NCI-H2081 (cell line): ENCODE results near the gene CIC.
A peak's percentile ranks its signal among the peaks of the same experiment; 100 is the strongest.

ENCODE experiments used
- DNase-seq, 2 experiments: peaks; one replicate each; lab custom pipeline; 2025; lab: John Stamatoyannopoulos, UW

Gene CIC

DNA sequence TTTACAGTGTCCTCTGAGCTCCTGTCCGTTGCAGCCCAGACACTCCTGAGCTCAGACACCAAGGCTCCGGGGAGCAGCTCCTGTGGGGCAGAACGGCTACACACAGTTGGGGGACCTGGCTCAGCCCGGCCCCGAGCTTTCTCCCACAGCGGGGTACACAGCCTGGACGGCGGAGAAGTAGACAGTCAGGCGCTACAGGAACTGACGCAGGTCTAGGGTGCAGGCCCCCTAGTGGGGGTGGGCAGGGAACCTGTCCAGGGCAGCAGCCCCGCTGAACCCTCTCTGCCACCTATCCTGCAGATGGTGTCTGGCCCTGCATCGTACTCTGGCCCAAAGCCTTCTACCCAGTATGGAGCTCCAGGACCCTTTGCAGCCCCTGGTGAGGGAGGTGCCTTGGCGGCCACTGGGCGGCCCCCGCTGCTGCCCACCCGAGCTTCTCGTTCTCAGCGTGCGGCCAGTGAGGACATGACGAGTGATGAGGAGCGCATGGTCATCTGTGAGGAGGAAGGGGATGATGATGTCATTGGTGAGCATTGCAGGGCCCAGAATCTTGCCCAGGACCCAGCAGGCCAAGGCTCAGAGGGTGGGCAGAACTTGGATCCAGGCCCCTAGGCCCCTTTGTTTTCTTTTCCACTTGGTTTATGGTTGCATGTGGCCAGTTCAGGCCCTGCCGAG lies 20.0 kb downstream of the CIC start:
- DNase-seq, result no peak

DNA sequence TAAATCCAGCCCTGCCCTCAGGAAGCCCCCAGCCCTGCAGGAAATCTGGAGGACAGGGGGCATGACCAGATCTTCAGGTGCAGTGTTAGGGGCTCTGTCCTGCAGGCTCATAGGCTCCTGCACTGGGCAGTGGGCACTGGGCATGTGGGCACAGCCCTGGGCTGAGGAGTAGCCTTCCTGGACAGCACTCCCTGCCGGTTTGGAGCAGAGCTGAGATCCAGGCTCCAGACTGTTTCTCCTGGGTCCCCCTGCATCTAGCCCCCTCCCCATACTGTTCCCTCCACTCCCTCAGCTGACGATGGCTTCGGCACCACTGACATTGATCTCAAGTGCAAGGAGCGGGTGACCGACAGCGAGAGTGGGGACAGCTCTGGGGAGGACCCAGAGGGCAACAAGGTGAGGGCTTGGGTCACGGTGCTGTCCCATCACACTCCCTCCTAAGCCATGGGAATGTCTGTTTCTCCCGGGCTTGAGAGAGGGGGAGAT lies 20.5 kb downstream of the CIC start:
- no peak for DNase-seq

DNA sequence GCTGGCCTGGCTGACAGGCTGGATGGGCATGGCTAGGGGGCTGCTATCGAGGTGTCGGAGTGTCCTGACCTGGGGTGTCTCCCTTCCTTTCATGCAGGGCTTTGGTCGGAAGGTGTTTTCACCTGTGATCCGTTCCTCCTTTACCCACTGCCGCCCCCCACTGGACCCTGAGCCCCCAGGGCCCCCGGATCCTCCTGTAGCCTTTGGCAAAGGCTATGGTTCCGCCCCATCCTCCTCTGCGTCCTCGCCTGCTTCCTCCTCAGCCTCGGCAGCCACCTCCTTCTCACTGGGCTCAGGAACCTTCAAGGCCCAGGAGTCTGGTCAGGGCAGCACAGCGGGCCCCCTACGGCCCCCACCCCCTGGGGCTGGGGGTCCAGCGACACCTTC lies 21.1 kb downstream of the CIC start:
- DNase-seq, result no peak

DNA sequence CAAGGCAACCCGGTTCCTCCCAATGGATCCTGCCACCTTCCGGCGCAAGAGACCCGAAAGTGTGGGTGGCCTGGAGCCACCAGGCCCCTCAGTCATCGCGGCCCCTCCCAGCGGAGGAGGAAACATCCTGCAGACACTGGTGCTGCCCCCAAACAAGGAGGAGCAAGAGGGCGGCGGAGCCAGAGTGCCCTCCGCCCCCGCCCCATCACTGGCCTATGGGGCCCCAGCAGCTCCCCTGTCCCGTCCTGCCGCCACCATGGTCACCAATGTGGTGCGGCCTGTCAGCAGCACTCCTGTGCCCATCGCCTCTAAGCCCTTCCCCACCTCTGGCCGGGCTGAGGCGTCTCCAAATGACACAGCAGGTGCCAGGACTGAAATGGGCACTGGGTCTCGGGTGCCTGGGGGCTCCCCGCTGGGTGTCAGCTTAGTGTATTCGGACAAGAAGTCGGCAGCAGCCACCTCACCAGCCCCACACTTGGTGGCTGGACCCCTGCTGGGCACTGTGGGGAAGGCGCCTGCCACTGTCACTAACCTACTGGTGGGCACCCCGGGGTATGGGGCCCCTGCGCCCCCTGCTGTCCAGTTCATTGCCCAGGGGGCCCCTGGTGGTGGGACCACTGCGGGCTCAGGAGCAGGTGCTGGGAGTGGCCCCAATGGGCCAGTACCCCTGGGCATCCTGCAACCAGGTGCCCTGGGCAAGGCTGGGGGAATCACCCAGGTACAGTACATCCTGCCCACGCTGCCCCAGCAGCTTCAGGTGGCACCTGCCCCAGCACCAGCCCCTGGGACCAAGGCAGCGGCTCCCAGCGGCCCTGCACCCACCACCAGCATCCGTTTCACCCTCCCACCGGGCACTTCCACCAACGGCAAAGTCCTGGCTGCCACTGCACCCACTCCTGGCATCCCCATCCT lies 21.7 kb downstream of the CIC start:
- no peak for DNase-seq

DNA sequence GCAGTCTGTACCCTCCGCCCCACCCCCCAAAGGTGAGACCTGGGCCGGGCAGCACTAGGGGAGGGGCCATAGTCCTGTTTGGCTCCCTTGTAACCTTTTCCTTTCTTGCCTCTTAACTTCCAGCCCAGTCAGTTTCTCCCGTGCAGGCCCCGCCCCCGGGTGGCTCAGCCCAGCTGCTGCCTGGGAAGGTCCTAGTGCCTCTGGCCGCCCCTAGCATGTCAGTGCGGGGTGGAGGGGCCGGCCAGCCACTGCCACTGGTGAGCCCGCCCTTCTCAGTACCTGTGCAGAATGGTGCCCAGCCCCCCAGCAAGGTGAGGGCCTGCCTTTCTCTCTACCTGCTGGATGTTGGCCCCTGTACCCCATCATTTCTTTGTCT lies 22.4 kb downstream of the CIC start:
- DNase-seq, result no peak

DNA sequence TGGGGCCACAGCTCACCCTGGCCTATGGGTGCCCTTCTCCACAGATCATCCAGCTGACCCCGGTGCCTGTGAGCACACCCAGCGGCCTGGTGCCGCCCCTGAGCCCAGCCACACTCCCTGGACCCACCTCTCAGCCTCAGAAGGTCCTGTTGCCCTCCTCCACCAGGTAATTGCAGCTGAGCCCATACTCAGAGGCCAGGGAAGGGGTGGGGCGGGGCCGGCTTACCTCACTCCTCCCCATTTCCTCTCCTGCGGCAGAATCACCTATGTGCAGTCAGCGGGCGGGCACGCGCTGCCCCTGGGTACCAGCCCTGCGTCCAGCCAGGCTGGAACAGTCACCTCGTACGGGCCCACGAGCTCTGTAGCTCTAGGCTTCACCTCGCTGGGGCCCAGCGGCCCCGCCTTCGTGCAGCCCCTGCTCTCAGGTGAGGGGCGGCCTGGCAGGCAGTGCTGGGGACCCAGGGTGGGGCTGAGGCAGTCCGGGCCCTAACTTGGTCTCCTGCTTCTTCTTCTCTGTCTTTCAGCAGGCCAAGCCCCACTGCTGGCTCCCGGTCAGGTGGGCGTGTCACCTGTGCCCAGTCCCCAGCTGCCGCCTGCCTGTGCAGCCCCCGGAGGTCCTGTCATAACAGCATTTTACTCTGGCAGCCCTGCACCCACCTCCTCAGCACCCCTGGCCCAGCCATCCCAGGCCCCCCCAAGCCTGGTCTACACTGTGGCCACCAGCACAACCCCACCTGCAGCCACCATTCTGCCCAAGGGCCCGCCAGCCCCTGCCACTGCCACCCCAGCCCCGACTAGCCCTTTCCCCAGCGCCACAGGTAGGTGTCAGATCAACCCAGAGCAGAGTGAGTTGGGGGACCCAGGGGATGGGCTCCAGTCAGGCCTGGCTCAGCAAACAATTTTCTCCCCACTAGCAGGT lies 23.2 kb downstream of the CIC start:
- DNase-seq, result no peak

DNA sequence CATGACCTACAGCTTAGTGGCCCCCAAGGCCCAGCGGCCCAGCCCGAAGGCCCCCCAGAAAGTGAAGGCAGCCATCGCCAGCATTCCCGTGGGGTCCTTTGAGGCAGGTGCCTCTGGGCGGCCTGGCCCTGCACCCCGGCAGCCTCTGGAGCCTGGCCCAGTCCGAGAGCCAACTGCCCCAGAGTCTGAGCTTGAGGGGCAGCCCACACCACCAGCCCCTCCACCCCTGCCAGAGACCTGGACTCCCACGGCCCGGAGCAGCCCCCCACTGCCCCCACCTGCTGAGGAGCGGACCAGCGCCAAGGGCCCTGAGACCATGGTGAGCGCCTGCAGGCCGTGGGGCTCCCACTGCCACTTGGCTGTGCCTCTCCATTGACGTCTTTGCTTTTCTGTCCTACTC lies 23.9 kb downstream of the CIC start:
- no peak for DNase-seq

DNA sequence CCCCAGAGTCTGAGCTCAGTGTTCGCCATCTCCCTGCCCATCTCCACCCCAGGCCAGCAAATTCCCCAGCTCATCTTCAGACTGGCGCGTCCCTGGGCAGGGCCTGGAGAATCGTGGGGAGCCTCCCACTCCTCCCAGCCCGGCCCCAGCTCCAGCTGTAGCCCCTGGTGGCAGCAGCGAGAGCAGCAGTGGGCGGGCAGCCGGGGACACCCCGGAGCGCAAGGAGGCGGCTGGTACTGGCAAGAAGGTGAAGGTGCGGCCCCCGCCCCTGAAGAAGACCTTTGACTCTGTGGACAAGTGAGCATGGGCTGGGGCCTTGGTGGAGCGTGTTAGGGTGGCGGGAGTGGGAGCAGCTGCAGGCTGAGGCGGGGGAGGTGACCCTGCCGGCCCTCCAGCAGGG lies 24.5 kb downstream of the CIC start:
- no peak for DNase-seq

DNA sequence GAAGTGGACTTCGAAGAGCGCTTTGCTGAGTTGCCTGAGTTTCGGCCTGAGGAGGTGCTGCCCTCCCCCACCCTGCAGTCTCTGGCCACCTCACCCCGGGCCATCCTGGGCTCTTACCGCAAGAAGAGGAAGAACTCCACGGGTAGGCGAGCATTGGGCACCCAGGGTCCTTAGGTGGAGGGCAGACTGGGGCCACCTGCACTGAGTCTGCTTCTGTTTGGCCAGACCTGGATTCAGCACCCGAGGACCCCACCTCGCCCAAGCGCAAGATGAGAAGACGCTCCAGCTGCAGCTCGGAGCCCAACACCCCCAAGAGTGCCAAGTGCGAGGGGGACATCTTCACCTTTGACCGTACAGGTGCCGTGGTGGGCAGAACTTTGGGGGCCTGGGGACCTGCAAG lies 24.9 kb downstream of the CIC start:
- DNase-seq, result no peak

DNA sequence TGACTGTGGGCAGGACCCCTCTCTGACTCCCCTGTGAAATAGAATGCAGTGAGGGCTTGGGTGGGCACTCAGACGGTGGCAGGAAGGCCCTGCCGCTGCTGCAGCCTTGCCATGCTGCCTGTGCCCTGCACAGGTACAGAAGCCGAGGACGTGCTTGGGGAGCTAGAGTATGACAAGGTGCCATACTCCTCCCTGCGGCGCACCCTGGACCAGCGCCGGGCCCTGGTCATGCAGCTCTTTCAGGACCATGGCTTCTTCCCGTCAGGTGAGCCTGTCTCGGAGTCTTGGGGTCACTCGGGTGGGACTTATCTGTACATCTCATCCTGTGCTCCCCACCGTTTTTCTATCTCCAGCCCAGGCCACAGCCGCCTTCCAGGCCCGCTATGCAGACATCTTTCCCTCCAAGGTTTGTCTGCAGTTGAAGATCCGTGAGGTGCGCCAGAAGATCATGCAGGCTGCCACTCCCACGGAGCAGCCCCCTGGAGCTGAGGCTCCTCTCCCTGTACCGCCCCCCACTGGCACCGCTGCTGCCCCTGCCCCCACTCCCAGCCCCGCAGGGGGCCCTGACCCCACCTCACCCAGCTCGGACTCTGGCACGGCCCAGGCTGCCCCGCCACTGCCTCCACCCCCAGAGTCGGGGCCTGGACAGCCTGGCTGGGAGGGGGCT lies 25.6 kb downstream of the CIC start:
- no peak for DNase-seq

DNA sequence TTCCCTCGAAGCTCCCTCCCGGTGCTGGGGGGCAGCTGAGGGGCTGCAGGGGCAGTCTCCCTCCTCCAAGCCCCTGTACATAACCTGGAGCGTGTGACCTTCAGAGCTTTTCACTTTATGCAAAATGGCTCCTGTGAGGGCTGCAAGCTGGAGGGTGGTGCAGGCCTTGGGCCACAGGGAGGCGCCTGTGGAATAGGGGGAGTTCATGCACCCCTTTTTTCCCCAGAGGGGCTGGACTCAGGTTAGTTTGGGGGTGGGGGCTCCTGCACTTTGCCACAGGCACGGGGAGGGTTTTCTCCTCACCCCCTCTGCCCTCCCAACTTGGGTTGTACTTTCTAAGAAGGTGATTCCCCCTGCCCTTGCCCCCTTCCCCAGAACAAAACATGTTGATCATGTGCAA lies 26.3 kb downstream of the CIC start:
- DNase-seq, result no peak

DNA sequence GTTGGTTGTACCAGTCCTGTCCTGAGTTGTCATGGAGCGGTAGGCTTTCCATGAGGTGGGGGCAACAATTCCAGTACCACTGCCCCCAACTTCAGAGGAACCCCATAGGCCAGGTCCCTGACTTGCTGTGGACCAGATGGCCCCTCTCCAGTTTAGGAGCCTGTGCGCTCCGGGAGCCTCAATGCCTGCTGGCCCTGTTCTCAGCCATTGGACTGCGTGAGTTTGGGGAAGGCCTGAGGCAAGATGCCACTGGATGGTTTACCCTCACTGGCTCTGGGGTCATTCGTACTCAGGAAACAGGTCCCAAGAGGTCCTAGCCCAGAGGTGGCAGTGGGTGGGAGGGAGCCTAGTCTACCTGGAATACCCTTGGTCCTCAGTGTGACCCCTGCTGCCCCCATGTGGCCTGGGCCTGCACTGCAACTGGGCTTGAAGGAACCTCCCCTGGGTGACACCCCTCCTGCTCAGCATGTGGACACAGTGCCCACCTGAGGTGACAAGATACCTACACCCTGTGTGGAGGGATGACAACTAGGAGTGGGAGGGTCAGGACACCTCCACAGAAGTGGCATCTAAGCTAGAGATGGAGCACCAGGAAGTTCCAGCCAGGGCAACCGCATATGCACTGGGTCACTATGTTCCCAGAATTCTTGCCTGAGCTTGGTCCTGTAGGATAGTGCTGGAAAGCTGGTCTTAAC lies 26.9 kb downstream of the CIC start:
- peak; percentile 69 to 73 for DNase-seq

DNA sequence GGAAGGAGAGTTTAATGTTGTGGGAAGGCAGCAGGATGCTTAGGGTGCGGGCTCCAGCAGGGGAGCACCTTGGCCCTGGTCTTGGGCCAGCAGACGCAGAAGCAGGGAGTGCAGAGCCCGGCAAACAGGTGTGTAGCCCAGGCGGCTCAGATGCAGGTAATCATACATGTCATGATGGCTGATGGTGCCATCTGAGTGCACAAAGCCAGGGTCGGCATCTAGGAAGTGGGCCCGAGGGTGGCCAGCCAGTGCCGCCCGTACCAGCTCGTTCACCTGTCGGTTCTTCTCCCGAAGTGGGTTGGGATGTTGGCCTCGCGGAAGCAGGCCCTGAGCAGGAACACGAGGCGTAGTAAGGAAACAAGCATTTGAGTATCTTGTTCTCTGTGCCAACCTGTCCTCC lies 28.0 kb downstream of the CIC start:
- no peak for DNase-seq

DNA sequence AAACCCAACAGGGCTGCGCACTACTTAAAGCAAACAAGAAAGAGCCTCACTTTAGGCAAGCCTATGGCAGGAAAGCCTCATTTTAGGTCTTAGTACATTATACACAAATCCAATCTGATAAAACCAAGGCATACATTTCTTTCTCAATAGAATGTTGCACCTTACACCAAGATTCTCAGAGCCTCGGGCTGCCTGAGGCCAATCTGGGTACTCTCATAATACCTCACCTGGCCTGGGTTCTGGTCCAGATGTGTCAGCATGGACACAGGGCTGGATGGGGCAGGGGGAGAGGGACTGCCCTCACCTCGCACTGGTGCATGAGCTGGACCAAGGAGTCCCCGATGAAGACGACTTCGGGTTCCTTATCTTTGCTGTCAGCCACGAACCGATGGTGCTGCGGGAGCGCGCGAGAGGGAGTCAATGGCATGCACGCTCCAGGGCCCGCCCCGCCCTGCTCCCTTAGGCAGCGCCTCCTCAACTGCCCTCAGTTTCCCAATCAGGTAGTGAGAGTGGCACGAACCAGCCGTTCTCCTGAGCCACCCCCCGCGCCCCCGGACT lies 32.7 kb downstream of the CIC start, which contains the start of gene PRR19:
Gene PRR19 (plus strand): TSS at position 487 of the 558 bp plus-strand sequence. CDS start 7,453 bp downstream, outside the sequence.
- peak in 1 of 2 experiments; percentile 38 for DNase-seq

DNA sequence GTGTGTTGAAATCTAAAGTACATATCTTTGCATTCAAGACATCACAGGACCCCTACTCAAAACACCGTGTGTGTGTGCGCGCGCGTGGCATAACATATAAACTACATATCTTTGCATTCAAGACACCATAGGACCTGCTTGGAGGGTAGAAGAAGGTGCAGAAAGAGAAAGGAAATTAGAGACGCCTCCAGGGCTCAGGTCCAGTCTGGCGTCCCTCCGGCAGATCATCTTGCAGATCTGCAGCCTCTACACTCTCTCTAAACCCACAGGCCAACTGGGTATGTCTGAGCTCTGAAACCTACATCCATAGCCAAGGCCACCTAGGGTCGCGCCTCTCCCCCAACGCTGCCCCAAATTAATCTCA lies 34.0 kb downstream of the CIC start:
- DNase-seq, result no peak

DNA sequence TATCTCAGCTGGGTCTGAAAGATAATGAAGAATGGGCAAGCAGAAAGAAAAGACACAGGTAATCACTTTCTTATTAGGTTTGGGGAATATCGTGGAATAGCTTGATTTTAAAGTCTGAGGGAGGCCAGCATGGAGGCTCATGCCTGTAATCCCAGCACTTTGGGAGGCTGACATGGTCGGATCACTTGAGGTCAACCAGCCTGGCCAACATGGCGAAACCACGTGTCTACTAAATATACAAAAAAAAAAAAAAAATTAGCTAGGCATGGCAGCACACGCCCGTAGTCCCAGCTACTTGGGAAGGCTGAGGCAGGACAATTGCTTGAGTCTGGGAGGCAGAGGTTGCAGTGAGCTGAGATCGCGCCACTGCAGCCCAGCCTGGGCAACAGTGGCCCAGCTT lies 34.8 kb downstream of the CIC start:
- DNase-seq, result no peak

DNA sequence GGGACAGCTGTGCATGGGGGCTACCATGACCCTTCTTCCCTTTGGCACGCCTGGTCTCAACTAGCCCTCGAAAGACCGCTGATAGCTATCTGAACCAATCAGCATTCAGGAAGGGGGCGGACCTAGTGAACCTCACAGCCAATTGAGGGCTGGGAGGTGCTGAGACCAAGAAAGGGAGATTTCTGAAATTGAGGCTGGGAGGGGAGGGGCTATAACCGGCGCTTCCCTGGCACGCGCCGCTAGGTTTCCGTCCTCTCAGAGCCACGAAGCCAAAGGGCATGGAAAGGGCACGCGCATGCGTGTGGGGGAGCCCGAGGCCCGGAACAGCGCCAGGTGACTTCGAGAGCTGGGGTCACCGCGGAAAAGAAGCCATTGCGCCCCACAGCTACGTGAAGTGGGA lies 37.6 kb downstream of the CIC start:
- no peak for DNase-seq

DNA sequence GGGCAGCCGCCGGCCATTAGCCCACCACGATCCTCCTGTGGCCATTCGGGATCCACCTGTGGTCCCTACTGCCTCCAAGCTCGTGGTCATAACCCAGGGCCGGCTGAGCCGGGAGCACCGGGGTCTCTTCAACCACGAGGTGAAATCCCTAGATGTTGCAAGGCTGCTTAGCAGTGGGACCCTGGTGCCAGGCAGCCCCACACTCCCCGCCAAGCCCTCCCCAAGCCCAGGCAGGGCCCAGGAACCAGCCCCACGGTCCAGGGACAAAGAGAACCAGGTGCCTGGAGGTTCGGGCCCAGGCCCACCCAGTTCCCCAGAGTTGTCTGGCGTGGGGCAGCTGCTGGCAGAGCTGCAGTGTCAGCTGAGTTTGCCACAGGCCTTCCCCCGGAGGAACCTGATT lies 40.6 kb downstream of the CIC start:
- no peak for DNase-seq

DNA sequence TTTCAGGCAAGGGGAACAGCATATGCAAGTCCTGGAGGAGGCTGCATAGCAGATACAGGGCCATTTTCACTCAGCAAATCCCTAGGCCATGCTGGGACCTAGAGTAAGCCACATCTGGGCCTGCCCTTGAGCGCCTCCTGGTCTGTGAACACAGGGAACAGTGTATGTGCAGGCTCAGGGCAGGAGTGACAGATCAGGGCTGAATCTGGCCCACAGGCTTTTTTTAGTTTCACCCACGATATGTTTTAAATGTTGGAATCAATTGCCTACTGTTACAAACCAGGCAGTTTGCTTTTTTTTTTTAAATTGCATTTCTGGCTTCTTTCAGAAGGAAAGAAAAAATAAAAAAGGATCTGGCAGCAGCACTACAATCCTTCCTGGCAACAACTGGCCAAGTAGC lies 42.6 kb downstream of the CIC start:
- no peak for DNase-seq

DNA sequence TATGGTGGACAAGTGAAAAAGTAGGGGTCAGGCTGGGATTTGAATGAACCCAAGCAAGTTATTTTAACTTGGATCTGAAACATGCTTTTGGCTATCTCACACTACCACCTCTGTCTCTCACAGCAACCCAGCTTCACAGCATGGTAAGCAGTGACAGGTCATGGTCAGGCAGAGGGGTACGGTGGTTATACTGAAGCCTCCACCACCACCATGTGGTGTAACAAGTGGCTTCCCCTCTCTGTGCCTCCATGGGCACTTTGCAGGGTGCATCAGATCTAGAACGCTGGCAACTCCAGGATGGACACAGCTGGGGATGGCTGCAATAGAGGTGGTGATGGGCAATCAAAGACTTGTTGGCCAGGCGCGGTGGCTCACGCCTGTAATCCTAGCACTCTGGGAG lies 43.3 kb downstream of the CIC start:
- no peak for DNase-seq
